HG02870 (cell line): ENCODE data around the gene SORCS2.

Experiments
- ATAC-seq: cut with Tn5 transposase; IDR thresholded peaks from one replicate; pipeline ENCODE4 v1.9.1; 2021; ENCODE audit warnings: mild to moderate bottlenecking, moderate library complexity; ENCODE audit not compliant: unreplicated experiment

Gene SORCS2

DNA sequence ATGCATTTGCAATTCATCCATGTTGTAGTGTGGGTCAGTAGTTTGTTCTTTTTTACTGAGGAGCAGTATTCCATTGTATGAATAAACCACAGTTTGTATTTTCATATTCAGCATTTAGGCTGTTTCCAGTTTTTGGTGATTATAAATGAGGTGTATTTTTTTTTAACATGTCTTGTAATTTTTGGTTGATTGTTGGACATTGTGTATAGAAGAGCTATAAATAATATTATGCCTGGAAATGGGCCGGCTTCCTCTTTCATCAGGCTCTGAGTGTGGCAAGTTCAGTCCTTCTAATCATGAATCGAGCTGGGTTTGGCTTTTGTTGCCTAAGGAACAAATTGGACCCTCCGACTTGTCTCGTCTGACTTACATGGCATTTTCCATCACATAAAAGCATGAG lies 126.7 kb downstream of the SORCS2 start:
- ATAC-seq: no peak

DNA sequence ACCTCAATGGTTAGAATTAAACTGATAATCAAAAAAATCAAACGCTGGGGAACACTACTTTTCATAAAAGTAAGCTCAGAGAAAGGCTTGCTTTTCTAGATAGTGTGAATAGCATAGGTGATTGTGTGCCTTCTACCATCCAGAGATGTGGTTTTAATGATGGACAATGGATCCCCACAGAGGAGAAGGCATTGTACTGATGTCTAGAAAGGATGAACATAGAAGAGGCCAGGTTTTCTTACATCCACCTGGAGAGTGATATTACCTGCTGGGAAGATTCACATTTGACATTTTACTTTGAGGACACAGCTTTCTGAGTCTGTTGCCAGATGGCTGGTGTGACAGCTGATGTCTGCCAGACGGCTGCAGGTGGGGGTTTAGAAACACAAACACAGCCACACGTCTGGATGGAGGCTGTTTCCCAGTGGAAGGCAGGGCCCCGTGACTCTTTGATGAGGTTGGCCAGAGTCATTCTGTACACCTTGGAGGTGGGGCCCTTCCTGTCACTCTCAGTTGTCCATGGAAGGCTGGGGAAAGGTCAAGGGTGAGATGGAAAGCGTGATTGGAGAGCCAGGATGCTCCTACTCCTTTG lies 128.0 kb downstream of the SORCS2 start:
- ATAC-seq: no peak

DNA sequence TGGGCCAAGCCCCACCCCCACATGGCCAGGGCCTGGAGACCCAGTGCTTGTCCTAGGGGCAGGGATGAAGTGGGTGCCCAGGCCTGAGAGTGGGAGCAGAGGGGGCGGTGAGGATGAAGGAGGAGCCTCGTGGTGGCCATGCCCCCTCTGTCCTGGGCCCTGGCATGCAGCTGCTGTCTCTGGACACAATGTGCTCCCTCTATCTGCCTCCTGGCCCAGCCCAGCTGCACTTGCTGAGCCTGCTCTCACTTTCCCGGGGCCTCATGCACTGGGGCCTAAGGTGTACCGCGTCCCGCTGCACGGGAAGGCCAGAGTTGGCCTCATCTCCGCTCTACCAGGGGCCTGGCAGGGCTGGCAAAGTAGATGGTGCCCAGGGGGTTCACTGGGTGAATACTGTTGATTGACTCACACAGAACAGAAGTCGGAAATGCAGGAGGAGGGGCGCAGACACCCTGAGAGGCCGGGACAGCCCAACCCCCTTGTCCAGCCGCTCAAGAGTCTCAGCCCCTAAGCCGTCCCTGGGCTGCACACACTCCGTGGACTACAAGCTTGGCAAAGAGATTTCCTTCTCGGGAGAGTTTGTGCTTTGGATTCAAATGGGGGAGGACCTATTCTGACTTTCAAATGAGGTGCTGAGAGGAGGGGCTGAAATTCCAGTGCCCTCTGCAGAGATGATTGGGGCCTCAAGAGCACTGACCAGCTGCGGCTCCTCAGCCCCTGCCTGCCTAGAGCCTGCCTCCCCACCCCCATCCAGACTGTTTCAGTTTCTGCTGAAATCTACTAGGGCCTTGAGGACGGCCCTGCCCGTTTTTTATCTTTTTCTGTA lies 130.0 kb downstream of the SORCS2 start:
- no peak for ATAC-seq

DNA sequence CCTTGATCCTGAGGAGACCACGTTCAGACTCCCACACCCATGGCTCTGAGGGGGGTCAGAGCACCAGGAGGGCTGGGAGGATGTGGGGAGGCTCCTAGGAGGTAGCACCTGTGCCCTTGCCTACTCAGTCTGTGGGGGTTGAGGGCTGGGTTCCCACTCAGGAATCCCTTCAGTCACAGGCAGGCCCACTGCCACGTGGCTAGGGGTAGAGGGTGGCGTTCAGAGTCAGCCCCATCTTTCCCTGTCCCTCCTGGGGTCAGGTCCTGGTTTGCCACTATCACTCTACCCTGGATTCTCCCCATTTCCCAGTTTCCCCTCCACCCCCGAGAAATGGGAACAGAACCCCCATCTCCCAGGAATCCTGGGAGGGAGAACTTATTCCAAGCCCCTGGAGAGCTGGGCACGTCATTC lies 131.1 kb downstream of the SORCS2 start:
- no peak for ATAC-seq

DNA sequence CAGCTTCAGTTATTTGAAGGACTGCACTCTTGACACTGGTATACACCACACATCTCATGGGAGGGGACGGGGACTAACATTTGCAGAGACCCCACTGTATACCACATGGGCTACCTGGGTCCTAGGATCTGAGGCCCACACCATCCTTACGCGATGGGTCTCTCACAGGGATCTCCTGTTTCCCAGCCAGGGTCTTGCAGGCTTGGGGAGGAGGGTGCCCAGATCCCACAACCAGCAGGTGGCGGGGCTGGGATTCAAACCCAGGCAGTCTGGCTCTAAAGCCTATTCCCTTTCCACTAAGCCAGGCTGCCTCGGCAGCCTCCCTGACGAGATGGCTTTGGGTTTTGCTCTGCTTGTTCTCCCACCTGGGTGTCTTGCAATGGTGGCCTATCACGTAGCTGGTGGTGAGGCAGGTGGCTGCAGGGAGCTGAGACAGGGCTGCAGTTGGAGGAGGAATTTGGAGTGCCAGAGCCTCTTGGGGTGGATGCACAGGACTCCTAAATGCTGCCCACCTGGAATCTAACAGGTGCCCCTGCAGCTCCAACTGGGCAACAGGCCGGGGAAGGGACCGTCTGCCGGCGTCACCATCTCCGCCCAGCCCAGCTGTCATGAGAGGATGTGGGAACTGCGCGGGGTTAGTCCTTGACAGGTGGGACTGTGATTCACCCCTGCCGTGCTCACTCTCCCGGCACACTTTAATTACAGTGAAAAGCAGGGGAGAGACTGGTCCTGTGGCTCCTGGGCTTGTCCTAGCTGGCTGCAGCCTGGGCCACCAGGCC lies 131.7 kb downstream of the SORCS2 start:
- ATAC-seq: no peak

DNA sequence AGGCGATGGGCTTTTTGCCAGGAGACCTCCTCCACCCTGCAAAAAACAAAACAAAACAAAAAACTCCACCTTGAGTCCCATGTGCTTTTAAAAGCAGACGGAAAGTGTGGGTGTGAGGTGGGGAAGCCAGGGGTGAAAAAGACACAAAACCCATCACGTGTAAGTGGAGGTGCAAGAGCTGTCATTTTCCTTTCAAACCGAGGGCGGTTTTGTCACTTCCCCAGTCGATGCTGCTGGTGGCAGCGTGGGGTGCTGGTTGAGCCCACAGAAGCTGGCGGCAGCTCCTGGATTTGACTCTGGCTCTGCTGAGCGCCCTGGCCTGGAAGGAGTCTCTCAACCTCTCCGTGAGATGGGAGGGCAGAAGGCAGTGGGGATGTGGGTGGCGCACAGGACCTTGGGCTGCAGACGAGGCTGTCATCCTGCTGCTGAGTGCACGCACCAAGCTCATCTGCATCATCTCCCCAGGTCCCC lies 132.3 kb downstream of the SORCS2 start:
- ATAC-seq: no peak

DNA sequence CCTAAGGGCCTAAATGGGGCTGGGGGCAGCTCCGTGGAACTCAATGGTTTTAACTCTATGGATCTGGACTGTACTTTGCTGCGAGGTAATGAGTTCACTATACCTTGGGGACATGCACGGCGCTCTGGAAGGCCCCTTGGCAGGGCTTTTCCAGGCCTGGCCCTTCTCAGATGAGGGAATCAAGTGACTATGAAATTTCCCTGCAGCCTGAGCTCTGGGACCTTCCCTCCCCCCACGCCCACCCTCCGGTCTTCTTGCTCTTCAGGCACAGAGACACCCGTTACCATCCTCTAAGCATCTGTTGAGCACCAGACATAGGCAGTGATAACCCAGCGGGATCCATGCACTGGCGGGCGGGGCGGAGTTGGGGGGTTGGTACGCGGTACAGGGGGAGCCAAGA lies 133.2 kb downstream of the SORCS2 start:
- no peak for ATAC-seq

DNA sequence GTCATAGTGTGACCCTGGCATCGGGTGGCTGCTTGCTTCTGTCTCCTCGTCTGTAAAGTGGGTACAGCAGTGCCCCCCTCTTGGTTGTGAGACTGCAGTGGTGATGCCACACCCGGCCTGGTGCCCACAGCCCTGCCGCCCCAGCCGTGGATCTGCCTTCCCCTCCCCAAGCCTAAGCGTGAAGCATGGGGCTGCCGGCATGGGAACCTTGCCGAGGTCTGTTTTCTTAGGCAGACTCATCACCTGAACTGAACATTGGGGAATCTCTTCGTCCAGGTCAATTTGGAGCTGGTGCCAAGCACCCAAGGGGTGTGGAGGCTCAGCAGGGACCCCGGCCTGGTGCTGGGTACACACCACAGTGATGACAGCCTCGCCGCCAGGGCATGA lies 134.0 kb downstream of the SORCS2 start:
- no peak for ATAC-seq

DNA sequence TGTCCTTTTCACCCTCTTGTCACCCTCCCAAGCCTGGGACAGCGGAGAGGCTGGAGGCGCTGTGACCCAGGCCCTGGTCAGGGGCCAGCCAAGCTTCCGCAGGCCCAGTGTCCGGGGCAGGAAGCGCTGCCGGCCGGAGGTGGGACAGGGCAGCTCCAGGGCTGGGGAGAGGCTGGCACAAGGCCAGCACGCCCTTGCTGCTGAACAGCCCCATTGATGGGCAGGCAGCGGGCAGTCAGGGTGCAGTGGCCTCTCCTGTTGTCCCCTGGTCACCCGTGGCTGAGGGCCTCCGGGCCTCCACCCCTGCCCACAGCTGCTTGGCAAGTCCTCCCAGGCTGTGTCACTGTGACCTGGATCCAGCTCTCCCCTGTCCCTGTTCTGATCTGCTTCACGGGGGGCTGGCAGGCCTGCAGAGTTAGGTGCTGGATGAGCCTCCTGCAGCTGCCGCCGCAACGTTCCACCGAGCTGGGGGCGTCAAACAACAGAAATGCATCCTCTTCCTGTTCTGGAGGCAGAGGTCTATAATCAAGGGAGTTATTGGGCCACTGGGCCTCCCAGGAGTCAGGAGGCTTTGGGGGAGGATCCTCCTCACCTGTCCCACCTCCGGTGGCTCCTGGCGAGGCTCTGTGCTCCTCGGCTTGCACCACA lies 134.5 kb downstream of the SORCS2 start:
- no peak for ATAC-seq

DNA sequence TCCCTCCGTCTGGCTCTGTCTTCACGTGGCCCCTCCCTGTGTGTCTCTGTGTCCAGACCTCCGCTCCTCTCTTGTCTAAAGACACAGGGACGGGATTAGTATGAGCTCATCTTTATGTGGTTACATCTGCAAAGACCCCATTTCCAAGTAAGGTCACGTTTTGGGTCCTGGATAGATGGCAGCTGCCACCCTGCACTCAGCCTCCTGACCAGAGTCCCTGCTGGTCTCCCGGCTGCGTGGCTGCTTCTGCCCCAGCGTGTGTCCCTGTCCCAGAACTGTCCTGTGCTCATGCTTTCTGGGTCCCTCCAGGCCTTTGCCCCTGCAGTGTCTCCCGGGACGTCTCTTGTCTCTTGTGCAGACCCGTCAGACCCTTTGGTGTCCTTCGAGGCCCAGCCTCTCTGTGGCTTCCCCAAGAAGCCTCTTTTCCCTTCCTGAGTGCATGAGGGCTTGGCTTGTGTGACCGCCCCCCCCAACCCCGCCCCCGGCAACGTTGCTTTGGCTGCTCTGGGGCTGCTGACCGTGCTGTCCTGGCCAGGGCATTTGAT lies 135.1 kb downstream of the SORCS2 start:
- no peak for ATAC-seq

DNA sequence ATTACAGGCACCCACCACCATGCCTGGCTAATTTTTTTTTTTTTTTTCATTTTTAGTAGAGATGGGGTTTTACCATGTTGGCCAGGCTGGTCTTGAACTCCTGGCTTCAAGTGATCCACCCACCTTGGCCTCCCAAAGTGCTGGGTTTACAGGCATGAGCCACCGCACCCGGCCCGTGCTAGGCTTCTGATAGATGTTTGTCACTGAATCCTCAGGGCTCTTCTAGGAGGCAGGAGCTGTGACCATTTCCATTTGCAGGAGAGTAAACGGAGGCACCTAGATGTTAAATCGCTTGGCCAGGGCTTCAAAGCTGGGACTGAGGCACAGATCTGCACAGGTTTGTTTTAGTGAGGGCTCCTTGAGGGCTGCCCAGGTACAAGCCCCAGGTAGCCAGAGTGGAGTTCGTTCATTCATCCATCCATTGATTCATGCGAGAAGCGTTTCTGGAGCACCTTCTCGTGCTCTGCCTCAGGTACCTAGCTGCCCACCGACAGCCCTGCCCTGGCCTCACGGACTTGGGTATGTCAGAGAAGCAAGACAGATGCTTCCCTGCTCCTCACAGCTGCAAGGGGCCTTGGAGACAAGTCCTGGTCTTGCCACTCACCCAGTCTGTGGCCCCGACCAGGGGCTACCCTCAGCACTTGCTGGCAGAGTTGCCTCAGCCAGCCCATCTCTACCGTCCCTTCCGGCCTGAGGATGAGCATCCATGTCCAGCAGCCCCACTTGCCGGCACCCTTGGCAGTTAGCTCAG lies 136.0 kb downstream of the SORCS2 start:
- no peak for ATAC-seq

DNA sequence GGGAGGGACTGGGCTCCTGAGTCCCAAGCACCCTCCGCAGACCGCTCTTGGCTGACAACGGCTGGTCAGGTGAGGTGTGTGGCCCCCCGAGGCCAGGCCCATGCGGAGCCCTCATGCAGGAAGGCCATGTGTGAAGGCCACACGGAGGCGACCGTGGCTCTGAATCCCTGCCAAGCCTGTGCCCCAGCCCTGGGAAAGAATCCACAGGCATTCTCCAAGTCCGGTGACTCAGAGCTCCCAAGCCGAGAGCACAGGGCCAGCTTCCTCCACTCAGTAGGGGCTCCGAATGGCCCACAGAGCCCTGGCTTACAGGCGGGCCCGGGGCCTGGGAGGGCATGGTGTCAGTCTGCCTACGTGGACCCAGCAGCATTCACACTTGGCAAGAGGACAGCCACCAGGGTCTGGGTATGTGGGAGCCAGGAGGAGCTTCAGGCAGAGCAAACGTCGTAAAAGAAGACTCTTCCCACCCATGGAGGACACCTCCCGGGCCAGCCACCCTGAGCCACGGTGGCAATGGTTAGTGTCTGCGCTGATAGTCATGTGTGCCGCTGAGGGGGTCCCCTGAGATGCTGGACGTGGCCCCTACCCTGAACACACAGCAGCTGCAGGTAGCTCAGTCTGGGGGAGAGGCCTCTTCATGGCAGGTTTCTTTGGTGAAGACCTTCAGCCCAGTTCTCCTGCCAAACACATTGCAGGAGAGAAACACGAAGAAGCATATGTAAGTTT lies 136.7 kb downstream of the SORCS2 start:
- ATAC-seq: no peak

DNA sequence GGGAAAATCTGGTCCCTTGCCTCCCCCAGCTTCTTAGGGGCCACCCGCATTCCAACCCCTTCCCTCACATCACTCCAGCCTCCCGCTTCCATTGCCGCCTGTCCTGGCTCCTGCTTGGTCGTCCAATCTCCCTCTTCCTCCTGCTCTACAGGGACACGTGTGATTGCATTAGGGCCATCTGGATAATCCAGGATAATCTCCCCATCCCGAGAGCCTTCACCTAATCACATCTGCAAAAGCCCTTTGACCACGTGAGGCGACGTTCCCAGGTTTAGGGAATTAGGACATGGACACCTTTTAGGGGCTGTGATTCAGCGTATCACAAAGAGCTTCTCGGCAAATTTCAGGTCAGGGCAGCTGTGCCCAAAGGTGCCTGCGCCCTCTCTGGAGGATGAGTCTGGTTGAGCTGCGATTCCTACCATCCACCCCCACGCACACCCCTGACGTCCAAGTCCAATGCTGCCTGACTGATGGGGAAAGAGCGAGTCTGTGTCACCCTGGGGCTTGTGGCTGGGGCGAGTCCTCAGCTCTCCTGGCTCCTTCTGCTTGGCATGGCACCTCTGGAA lies 137.8 kb downstream of the SORCS2 start:
- ATAC-seq: no peak

DNA sequence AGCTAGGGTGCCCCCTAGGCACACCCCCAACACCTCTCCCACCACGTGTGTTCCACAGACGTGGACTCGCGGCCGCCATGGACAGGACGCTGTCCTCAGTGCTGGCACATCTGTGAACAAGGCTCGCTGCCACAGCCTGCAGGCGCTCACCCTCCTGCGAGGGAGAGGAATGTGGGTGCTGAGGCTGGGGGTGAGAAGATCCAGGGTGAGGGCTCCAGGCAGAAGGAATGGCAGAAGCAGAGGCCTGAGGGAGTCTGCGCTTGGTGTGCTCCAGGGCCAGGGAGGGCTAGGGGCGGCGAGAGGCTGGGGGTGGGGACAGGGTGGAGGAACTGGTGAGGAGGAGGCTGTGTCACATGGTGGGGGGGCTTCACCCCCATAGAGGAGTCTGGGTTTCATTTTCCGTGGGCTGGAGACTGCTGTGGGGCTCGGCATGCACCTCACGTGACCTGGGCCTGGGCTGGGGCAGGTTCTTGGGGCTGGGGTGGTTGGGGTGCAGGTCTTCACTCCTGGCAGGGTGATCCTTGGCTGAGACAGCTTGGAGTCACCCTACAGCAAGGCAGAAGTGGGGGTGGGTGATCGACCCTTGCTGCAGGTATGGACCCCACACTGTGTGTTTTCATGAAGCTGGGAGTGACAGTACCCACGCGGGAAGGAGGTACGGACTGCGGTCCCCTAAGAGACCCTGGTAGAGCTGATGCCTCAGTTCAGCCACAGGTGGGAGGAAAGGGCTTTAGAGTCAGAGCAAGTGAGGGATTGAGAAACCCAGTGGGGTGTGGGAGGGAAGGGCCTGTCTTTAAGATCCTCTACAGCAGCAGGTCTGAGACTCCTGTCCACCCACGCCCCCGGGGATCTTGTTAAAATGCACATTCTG lies 138.7 kb downstream of the SORCS2 start:
- no peak for ATAC-seq

DNA sequence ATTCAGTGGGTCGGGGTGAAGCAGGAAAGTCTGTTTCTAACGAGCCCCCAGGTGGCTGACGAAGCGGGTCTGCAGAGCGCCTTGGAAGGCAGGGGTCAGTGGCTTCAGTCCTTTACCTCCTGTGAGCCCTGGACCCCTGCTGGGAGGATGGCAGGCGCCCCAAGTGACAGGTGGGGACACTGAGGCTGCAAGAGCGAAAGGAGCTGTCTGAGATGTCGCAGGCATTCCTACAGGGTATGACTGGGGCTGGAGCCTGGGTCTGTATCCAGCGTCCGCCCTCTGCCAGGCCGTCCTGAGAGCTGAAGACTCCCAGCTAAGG lies 139.3 kb downstream of the SORCS2 start:
- ATAC-seq: no peak

DNA sequence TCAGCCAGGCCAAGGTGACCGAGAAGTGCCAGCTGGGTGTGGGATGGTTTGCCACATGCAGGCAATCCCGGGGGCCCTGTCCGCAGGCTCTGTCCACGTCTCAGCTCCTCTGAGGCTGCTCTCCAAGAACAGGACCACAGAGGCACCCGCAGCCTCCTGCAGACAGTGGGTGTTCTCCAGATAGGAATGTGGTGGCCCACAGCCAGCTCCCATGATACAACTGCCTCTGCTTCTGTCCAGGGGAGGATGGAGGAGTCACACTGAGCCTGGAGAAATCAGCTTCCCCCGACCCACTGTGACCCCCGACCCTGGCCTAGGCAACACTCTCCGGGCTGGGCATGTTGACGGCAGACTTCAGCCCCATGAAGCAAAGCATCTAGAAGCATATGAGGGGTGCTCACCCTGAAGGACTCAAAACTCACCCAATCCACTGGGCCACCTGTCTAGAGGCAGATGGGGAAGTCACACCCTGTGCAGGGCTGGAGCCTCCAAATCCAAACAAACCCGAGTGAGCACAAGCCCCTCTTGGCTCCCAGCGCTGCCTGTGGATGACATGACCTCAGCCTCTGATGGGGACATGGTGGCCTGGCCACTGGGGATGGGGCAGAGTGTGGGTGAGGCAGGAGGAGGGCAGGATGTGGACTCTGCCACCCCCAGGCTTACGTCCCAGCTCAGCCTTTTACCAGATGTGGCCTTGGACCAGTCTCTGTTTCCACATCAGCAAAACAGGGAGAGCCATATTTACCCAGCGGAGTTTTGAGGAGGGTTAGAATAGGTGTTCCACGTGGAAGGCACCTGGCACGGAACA lies 140.1 kb downstream of the SORCS2 start:
- no peak for ATAC-seq

DNA sequence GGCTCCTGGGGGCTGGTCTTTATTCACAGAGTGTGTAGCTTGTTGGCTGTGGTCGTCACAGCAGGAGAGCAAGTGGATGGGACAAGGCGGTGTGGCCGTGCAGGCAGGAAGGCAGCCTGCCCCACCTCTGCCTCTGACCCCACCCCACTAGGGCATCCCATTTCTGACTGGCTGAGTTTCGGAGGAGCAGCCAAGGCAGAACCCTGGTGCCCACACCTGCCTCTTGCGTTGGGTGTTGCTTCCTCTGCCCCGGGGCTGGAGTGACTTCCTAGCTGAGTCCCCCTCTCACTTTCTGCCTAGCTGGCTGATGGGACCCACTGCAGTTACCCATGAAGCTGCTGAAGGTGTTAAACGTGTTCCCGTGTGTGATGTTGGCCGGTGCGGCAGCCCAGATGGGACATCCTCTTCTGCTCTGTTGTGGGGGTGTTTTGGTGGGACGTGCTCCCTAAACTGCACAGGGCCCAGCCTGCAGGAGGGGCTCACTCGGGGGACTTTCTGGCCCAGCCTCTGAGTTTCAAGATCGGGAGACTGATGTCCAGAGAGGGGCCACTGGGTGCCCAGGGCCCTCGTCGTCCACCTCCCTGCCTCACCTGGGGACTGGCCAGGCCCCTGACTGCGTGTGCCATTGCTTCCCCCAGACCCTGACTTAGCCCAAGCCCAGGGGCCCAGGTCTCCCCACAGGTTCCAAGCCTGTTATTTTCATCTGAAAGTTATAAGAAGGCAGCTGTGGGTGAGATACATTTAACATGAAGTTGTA lies 140.9 kb downstream of the SORCS2 start:
- ATAC-seq: no peak
